SK-N-SH (cell line): Measurements from ENCODE around the gene CDX1. TPM values are rescaled to one million over a fixed set of nuclear protein-coding genes. Genes with fewer than 3 reads are reported as not detected.
A peak's percentile ranks its signal among the peaks of the same experiment; 100 is the strongest.

ENCODE experiments used
- CTCF ChIA-PET: fragments of 300-600, 350-600 bp; formaldehyde crosslinking; extraction: SDS; loops from one replicate; lab custom pipeline; 2021; lab: Yijun Ruan, JAX
- POLR2A ChIA-PET: fragments of 350-600 bp; sonication (Branson Sonifier 250); formaldehyde crosslinking; extraction: SDS; loops from one replicate; lab custom pipeline; 2020; ENCODE audit warnings: antibody characterized with exemption, inconsistent platforms; lab: Yijun Ruan, JAX
- DNase-seq: peaks from one replicate; pipeline ENCODE4 v3.0.0; 2012
- H2AFZ ChIP-seq: fragments of 200-600 bp; sonication (generic); 2 replicates; pipeline ENCODE4 v1.8.1; 2016; ENCODE audit warnings: antibody characterized with exemption, mild to moderate bottlenecking, low read depth
- H3F3A ChIP-seq: fragments of 200-600 bp; sonication (generic); replicated peaks from 2 replicates; pipeline ENCODE3; 2016; ENCODE audit warnings: antibody characterized with exemption, mild to moderate bottlenecking; ENCODE audit not compliant: insufficient read depth
- H3K27ac ChIP-seq, 2 experiments: fragments of 200-500 bp in 1 of 2; fragments of 200-600 bp in 1 of 2; sonication (Bioruptor generic) in 1 of 2; sonication (generic), shearing (Covaris generic) in 1 of 2; 2 replicates each; pipeline versions ENCODE4 v1.5.1 to v1.6.1; 2014 to 2016; ENCODE audit warnings: low read depth in 2 of 2, inconsistent platforms in 1 of 2, low read length in 1 of 2, mild to moderate bottlenecking in 1 of 2, mixed read lengths in 1 of 2
- H3K27me3 ChIP-seq: fragments of 200-600 bp; sonication (generic), shearing (Covaris generic); 2 replicates; pipeline ENCODE4 v1.6.1; 2016; ENCODE audit warnings: mixed run types; ENCODE audit not compliant: insufficient read depth
- H3K36me3 ChIP-seq, 2 experiments: fragments of 200-500 bp in 1 of 2; fragments of 200-600 bp in 1 of 2; sonication (Bioruptor generic) in 1 of 2; sonication (generic) in 1 of 2; replicated peaks in 1 of 2; 2 replicates each; pipeline versions ENCODE3 to v1.5.1; 2014 to 2016; ENCODE audit warnings: low read length in 1 of 2, mild to moderate bottlenecking in 1 of 2; ENCODE audit not compliant: insufficient read depth in 2 of 2, control insufficient read depth in 1 of 2
- H3K4me1 ChIP-seq, 2 experiments: fragments of 200-500 bp in 1 of 2; fragments of 200-600 bp in 1 of 2; sonication (Bioruptor generic) in 1 of 2; sonication (generic), shearing (Covaris generic) in 1 of 2; 2 replicates each; pipeline versions ENCODE4 v1.5.1 to v1.6.1; 2014 to 2016; ENCODE audit warnings: low read depth in 1 of 2, low read length in 1 of 2, mixed run types in 1 of 2; ENCODE audit not compliant: insufficient read depth in 2 of 2, control insufficient read depth in 1 of 2
- H3K4me2 ChIP-seq: fragments of 200-600 bp; sonication (generic), shearing (Covaris generic); 2 replicates; pipeline ENCODE4 v1.6.1; 2017; ENCODE audit warnings: mixed run types
- H3K4me3 ChIP-seq, 2 experiments: fragments of 200-500 bp in 1 of 2; fragments of 200-600 bp in 1 of 2; sonication (Bioruptor generic) in 1 of 2; sonication (generic), shearing (Covaris generic) in 1 of 2; 2 replicates each; pipeline versions ENCODE4 v1.5.1 to v1.8.1; 2014 to 2016; ENCODE audit warnings: low read depth in 2 of 2, inconsistent platforms in 1 of 2, low read length in 1 of 2, mild to moderate bottlenecking in 1 of 2, mixed read lengths in 1 of 2, moderate library complexity in 1 of 2
- H3K79me2 ChIP-seq: fragments of 200-600 bp; sonication (generic); 2 replicates; pipeline ENCODE4 v1.8.1; 2017; ENCODE audit warnings: mild to moderate bottlenecking; ENCODE audit not compliant: insufficient read depth
- H3K9ac ChIP-seq: fragments of 200-600 bp; sonication (generic); 2 replicates; pipeline ENCODE4 v1.6.1; 2017; ENCODE audit warnings: mixed run types
- H3K9me2 ChIP-seq: fragments of 200-600 bp; sonication (generic); 2 replicates; pipeline ENCODE4 v1.6.1; 2017; ENCODE audit warnings: mixed run types
- H3K9me3 ChIP-seq: fragments of 200-600 bp; sonication (generic); 2 replicates; pipeline ENCODE4 v1.6.1; 2017; ENCODE audit warnings: mixed run types, mild to moderate bottlenecking, moderate library complexity
- H4K20me1 ChIP-seq: fragments of 200-600 bp; sonication (generic); 2 replicates; pipeline ENCODE4 v1.6.1; 2017; ENCODE audit warnings: mild to moderate bottlenecking, mixed run types; ENCODE audit not compliant: insufficient read depth
- CTCF ChIP-seq: fragments of 200-600 bp; sonication (generic); IDR thresholded peaks from 2 replicates; pipeline ENCODE4 v1.6.1; 2017; ENCODE audit warnings: antibody characterized with exemption, mild to moderate bottlenecking, moderate library complexity
- ELF1 ChIP-seq: IDR thresholded peaks from 2 replicates; pipeline ENCODE4 v1.4.0; 2012
- FOXJ3 ChIP-seq: sonication (generic); formaldehyde crosslinking; IDR thresholded peaks from 2 replicates; pipeline ENCODE4 v1.5.1; 2020; ENCODE audit warnings: mild to moderate bottlenecking, missing genetic modification reagents
- GATA2 ChIP-seq: sonication (generic); formaldehyde crosslinking; IDR thresholded peaks from 2 replicates; pipeline ENCODE4 v1.5.0; 2020; ENCODE audit warnings: mild to moderate bottlenecking, missing genetic modification reagents
- MAX ChIP-seq: IDR thresholded peaks from 2 replicates; pipeline ENCODE4 v1.4.0; 2012; ENCODE audit warnings: low read depth
- MXI1 ChIP-seq: IDR thresholded peaks from 2 replicates; pipeline ENCODE4 v1.6.1; 2012; ENCODE audit warnings: mild to moderate bottlenecking, low read depth, low read length, improper control_type of control experiment
- RFX5 ChIP-seq: IDR thresholded peaks from 2 replicates; pipeline ENCODE4 v1.6.1; 2012; ENCODE audit warnings: mild to moderate bottlenecking, improper control_type of control experiment, low read length
- SMC3 ChIP-seq: IDR thresholded peaks from 2 replicates; pipeline ENCODE4 v1.6.1; 2012; ENCODE audit warnings: low read depth, low read length, improper control_type of control experiment
- TAF1 ChIP-seq: IDR thresholded peaks from 2 replicates; pipeline ENCODE4 v1.6.1; 2012; ENCODE audit warnings: low read depth, mild to moderate bottlenecking, low read length, moderate library complexity, borderline replicate concordance
- WGBS: methylation state at CpG from one replicate; pipeline ENCODE4 v1.1.6; 2017; ENCODE audit warnings: low lambda C conversion rate; 5-methylcytosine and 5-hydroxymethylcytosine counted together
- polyA plus RNA-seq, 3 experiments: library from polyadenylated mRNA; depleted of rRNA; stranded (reverse); fragments of >200 nt; gene quantifications; 2 replicates each; pipeline ENCODE4 v1.2.3, GENCODE V29; 2012
- TF ChIP-seq, protein P1 (sequence below): fragments of 150-350 bp; IDR thresholded peaks from 2 replicates; pipeline ENCODE4 v1.6.1; 2017; ENCODE audit warnings: antibody characterized with exemption, low read length, low read depth, borderline replicate concordance

The CDX1 gene
- polyA plus RNA-seq, 1 of the 3 experiments (the other 2 are of a cell fraction): 0.23 TPM

DNA sequence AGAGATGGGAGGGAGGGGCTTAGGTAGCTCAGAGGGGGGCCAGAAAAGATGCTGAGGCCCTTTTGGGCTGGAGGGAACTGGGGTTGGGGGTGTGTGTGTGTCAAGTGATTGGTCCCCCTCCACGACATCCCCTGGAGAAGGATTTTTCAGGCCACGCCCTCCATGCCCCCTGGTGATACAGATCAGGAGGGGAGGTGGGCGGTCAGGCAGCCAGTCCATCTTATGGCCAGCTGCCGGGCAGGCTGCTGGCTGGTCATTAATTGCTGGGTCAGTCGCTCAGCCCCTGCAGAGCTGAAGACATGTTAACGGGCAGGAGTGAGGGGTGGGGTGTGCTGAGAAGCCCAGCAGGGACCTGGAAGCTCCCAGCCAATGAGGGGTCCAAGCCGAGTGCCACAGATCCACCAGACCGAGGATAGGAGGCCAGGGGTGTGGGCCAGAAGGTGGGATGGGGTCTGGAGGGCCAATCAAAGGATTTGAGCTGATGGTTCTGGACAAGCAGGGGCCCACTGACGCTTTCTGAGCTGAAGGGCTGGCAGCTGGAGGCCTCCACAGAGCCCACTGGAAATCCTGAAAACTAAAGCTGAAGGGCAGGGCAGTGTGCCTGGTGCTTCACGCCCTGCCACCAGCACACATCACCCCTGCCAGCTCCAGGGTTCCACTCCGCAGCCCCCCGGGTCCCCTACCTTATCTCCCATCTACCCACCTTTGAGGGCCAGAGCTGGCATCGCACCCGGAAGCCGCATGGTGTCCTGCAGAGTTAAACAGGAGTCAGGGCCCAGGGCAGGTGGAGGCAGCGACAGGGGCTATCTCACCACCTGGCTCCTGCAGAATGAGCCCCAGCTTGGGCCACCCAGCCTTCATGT, 30.0 kb upstream of the CDX1 start (continued):
- TF ChIP-seq CTCF: no peak
- TF ChIP-seq FOXJ3 (CRISPR knock-in tag): no peak
- no peak for TF ChIP-seq MAX
- TF ChIP-seq GATA2 (CRISPR knock-in tag): peak; percentile 82
- no peak for TF ChIP-seq TAF1
- TF ChIP-seq ELF1: no peak
- TF ChIP-seq MXI1: 0 out of 2 replicates have a peak, but pooled peaks have one; percentile 18
- TF ChIP-seq, all 33 proteins: peak for 3

DNA sequence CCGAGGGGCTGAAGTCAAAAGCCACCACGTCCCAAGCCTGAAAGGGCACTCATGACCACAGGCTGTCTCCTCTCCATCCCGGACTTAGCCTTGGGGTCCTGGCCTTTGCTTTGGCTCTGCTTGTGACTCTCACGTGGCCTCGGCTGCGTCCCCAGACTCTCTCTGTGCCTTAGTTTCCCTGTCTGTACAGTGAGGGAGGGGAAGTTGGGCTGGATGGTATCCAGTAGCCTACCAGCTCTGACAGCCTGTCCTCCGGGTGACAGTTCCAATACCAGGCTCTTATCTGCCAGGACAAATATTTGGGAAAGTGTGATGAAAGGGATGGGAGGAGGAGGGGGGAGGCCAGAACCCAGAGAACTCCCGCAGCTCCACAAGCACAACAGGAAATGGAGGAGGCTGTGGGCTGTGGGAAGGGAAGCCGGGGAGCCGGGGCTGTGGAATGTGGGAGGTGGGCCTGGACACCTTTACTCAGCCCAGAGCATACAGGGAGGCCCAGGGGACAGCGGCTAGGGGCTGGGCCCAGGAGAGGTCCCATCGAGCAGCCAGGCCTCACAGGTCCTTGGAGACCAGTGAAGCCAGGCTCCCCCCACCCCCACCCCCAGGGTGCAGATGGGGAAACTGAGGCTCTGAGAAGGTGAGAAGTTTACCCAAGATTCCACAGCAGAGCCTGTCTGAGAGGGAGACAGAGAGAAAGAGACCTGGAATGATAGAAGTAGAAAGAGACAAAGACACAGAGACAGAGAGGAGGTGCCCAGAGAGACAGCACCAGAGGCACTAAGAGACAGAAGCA, 29.2 kb upstream of the CDX1 start:
- H3K36me3 ChIP-seq: peaks cover 15 to 40% of the 10 kb centered on the region in 2 experiments
- CTCF ChIA-PET: interaction anchor here (0.8 to 3.6 kb wide), 10 partner anchors 7 to 703 kb away, joined by 3 to 43 read pairs (median 6); partner anchors contain the start of gene PDGFRB
- TF ChIP-seq, protein P1, sequence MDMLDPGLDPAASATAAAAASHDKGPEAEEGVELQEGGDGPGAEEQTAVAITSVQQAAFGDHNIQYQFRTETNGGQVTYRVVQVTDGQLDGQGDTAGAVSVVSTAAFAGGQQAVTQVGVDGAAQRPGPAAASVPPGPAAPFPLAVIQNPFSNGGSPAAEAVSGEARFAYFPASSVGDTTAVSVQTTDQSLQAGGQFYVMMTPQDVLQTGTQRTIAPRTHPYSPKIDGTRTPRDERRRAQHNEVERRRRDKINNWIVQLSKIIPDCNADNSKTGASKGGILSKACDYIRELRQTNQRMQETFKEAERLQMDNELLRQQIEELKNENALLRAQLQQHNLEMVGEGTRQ: no peak
- TF ChIP-seq SMC3 (no peak), MAX (no peak), RFX5 (no peak)
- TF ChIP-seq, all 33 proteins: peak for 0
- no peaks in the 10 kb centered on the region for H3K27me3 ChIP-seq
- H3K9ac ChIP-seq: peak overlapping the region; percentile 38; the same call in 1 of the 2 replicates
- H2AFZ ChIP-seq: no peak overlapping the region
- DNase-seq: no peak
- POLR2A ChIA-PET: interaction anchor here (1.0 to 1.5 kb wide), 2 partner anchors 18 to 19 kb away, joined by 3 to 5 read pairs; partner anchors contain the start of gene PDGFRB
- WGBS: 61% methylated on average over 10 of the region's 12 CpGs
- H3K4me1 ChIP-seq: peaks cover 47 to 64% of the 10 kb centered on the region in 2 experiments
- H3F3A ChIP-seq: peaks cover 12% of the 10 kb centered on the region
- no peaks in the 10 kb centered on the region for H4K20me1 ChIP-seq
- peaks cover 35% of the 10 kb centered on the region for H3K79me2 ChIP-seq
- no peaks in the 10 kb centered on the region for H3K9me3 ChIP-seq
- peak overlapping the region; percentile 74 for H3K4me2 ChIP-seq
- H3K4me3 ChIP-seq: no peak overlapping the region
- H3K9me2 ChIP-seq: no peaks in the 10 kb centered on the region
- peak overlapping the region; percentile 87 to 99 for H3K27ac ChIP-seq
